HG03460 (cell line): ENCODE measurements around the gene SCARB1.

Source experiments
- ATAC-seq: cut with Tn5 transposase; IDR thresholded peaks from one replicate; pipeline ENCODE4 v1.9.1; 2021; ENCODE audit not compliant: unreplicated experiment

The SCARB1 gene

DNA sequence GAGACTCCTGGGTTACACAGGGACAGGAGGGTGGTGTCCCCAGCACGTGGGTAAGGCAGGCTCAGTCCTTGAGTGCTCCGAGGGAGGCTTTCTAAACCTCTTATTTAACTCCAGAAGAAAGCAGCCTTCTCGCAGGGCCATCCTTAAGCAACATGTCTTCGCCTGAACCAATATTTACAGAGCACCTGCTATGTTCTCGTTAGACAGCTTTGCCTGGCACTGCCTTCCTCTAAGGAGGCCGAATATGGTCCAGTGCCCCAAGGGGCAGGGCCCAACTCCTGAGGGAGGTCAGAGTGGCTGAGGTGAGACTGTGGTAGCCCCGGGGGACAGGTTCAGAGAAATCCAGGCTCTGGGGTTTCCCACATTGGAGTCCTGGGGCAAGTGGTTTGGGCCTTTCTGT is 2.1 kb upstream of the SCARB1 start:
- no peak for ATAC-seq

DNA sequence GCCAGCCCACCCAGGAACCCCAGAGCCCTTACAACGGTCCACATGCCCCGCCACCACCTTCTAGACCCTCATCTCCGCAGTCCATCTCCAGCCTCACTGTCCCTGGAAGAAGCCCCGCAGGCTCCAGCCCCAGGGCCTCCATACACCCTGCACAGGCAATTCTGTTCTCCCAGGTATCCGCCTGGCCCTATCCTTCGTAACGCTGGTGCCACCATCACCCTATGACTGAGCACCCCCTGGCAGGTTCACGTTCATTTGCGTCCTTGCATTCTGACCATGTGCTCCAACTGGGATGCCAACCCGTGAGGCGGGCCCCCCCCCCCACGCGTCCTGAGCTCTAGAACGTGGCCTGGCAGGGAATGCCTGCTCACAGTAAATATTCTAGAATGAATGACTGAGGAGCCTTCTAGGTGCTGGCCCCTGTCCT is 675 bp upstream of the SCARB1 start:
- no peak for ATAC-seq

DNA sequence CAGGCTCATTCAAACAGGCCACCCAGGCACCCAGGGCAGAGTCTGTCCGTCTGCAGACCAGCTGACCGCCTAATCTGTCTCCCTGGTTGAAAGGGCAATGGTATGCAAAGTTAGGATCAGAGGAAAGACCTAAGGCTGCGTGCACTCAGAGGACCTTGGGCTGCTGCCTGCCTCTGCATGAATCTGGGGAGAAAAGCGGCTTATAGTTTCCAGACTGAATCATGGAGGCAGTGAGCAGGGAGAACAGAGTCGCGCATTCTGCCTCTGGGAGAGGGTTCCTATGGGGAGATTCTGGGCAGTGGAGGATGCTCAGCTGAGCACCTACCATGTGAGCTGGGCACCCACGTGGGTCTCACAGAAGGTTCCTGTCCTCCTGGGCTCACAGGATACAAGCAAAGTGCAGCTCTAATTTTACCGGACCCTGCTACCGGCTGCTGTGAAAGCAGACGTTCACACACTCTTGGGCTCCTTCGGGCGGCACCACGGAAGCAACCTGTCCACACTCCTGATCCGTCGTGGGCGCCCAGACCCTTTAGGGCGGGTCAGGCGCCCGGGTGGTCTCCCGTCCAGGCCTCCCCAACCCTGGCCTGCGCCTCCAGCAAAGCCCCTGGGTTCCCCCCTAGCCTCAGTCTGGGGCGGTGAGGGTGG is 772 bp downstream of the SCARB1 start:
- ATAC-seq = peak; percentile 20

GRCh38 chr12:124861898-124862676 is 1.6 kb downstream of the SCARB1 start:
- peak; percentile 38 for ATAC-seq

GRCh38 chr12:124861492-124861891 is 2.2 kb downstream of the SCARB1 start:
- ATAC-seq = no peak

DNA sequence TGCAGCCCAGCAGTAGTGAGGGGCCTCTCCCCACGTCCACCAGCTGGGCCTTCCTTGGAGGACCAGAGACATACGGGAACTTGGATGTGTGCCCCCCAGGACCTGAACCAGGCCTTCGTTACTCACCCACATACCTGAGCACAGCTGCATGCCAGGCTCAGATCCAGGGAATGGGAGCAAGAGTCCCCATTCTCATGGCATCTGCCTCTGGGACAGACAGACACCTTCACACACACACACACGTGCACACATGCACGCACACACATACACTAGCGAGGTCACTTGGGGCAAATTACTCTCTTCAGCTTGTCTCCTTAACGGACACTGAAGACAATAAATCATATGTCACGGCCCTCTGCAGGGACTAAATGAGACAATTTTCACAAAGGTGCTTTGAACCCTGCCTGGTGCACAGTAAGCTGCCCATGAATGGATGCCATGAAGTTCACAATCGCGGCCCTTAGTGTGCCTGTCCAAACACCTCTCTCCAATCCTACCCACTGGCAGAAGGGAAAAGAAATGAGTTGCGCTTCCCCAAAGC is 5.7 kb downstream of the SCARB1 start:
- ATAC-seq = no peak

DNA sequence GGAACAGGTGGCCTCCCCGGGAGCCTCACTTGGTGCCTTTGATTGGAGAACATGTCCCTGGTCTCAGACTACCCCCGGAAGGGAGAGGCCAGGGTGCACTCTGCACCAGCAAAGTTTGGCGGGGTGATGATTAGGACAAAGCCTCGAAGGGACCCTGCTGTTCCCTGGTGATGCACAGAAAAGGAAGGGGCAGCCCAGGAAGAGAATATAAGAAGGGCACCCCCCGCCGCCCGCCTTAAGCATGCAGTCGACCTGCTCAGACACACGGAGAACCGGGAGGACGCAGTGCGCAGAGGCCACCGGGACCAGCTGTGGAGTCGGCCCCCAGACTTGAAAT is 6.9 kb downstream of the SCARB1 start:
- ATAC-seq = no peak

DNA sequence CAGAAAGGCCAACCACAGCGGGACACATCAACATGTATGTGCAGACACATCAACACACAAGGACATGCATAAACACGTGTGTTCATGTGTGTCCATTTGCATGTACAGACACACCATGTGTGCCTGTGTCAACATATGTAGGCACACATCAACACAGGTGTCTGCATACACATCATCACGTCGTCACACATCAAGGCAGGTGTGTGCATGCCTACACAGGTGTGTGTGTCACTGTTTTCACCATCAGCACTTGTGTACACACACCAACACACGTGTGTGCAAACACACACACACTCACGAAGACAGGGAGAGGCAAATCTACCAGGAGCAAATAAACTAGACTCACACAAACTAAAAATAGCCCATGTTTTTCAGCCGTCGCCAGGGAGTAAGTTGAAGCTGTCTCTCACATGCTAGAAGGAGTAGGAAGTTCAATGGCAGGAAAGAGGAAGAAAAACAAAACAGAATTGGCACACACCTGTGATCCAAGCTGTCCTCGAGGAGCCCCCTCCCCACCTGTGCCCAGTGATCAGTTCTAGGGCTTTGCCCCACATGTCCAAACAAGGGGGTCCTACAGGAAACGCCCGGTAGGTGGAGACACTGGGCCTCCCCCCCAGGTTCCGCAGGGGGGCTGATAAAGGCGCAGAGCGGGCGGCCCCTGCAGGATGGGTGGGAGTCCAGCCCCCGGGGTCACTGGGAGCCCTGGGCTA is 7.4 kb downstream of the SCARB1 start:
- no peak for ATAC-seq

- no peak for ATAC-seq
These were observed 8.2 kb downstream of the SCARB1 start for GRCh38 chr12:124855275-124855957.

- no peak for ATAC-seq
These were observed 9.0 kb downstream of the SCARB1 start for GRCh38 chr12:124854637-124855184.

- ATAC-seq = no peak
These were observed 9.7 kb downstream of the SCARB1 start for GRCh38 chr12:124853781-124854636.

- ATAC-seq = no peak
These were observed 10.7 kb downstream of the SCARB1 start for GRCh38 chr12:124852911-124853427.

GRCh38 chr12:124852329-124852831 is 11.3 kb downstream of the SCARB1 start:
- ATAC-seq = no peak

DNA sequence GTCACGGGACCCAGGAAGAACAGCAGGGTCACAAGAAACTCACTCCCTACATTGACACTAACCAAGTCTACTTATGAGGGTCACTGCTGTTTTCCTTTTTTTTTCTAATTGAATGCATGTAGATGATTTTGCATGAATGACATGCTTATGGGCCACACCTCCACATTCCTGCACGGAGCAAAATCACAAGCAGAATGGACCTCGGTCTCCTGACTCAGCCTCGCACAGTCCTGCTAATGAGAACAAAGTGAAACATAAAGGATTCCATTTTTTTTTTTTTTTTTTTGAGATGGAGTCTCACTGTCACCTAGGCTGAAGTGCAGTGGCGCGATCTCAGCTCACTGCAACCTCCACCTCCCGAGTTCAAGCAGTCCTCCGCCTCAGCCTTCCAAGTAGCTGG is 12.3 kb downstream of the SCARB1 start:
- ATAC-seq = no peak

- ATAC-seq = no peak
These were observed 14.3 kb downstream of the SCARB1 start for GRCh38 chr12:124849382-124849781.

DNA sequence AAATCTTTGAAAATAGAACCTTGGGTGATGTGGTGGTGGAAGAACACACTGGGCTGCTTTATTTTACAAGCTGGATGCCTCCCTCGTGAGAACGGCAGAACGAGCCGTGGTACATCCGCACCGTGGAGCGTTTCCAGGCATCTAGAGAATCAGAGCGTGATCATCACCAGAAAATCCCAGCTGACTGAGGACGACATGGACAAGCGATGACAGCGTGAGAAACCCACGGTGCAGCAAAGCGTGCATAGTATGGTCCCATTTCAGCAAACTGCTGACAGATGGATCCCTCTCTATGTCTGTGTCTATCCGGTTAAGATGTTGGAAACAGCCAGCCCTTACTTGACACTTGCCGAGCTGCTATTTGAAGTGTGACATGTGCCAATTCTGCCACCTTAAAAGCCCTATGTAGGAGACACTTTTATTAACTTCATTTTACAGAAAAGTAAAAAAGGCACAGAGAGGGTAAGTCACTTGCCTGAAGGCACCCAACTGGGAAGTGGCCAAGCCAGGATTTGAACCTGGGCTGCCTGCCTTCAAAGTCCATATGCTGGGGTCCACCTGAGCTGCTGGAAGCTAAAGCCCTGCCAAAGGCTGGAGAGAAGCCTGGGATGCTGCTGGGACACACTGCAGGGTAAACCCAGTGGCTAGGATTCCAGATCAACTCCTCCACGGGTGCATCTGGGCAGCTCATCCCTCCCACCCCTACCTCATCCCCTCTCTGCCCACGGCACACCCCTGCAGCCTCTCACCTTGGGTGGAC is 14.9 kb downstream of the SCARB1 start:
- no peak for ATAC-seq

DNA sequence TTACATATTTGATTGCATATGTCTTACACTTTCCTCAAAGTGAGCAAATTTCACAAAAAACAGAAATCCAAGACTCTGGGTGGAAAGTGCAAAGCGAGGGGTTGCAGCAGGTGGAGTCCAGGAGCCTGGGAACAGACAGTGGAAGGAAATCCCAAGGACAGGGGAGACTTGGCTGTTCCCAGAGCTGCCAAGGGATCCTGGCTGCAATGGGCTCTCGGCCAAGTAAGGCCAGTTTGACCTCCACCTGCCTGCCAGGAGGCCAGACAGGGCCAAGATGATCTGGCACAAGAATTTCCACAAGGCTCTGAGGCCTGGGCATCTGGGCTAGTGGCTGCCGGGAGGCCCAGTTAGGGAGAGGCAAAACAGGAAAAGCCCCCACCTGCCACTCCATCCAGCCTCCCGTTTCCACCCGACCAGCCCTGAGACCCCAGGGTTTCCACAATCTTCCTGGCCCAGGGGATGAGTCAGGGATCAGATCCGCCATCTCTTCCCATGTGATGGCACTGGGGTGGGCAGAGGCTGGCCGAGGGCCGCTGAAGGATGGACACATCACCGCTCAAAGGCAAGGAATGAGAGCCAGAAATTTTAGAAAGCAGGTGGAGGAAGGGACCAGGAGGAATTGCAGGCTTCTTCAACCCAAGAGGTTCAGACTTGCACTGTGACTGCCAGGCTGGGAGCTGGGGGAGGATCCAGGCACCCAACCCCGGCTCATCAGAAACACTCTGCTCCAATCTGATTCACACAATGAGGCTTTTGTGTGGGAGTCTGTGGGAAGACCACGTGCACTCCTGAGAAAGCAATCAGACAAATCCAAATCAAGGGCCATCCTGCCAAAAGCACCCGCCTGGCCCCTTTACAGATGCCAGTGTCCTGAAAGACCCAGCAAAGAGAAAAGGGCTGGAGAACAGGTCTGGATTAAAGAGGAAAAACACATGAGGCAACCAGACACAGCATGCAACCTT is 16.3 kb downstream of the SCARB1 start:
- no peak for ATAC-seq
